GM21447 (cell line): Measurements from ENCODE around the gene STX8.

ENCODE experiments used
- ATAC-seq: cut with Tn5 transposase; IDR thresholded peaks from one replicate; pipeline ENCODE4 v1.9.1; 2021; ENCODE audit not compliant: unreplicated experiment

Gene STX8

GRCh38 chr17:9308069-9308468 lies 267.6 kb downstream of the STX8 start:
- ATAC-seq: no peak

DNA sequence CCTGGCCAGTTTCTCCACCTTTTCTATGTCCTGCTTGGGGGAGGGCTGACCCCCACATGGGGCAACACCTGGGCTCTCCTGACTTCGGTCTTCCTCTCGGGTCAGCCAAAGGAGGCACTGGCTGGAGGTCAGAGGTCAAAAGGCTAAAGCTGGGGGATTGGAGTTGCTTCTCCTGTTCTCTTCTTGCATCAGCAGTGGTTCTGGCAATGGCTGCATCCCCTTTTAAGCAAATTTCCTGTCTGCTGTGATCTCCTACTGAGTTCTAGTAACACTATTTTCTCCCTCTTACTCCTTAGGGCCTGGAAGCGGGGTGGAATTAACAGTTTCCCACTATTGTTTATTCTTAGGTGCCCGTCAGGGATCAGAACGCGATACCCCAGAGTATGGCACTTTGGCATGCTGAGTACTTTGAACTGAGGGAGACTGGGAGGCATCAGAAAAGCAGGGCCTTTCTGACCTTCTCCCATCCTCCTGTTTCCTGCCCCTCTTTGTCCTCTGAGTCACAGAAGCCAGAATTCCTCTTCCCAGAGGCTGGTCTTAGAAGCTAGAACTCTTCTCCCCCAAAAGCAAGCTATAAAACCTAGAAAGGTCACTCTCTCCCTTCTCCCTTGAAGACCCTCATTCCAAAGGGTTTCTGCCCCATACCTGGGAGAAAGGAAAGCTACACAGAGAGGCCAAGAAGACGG lies 268.2 kb downstream of the STX8 start:
- no peak for ATAC-seq

DNA sequence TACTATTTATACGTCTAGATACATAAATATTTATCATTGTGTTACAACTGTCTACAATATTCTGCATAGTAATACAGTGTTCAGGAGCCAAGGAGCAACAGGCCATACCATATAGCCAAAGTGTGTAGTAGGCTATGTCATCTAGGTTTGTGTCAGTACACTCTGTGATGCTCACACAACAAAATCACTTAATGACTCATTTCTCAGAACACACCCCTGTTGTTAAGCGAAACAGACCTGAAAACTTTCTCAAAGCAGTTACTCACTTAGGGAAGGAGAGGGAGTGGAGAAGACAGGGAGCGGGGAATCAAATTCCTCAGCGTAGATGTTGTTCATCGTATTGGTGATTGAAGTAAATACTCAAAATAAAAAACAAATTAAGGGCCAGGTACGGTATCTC lies 269.5 kb downstream of the STX8 start:
- ATAC-seq: no peak

DNA sequence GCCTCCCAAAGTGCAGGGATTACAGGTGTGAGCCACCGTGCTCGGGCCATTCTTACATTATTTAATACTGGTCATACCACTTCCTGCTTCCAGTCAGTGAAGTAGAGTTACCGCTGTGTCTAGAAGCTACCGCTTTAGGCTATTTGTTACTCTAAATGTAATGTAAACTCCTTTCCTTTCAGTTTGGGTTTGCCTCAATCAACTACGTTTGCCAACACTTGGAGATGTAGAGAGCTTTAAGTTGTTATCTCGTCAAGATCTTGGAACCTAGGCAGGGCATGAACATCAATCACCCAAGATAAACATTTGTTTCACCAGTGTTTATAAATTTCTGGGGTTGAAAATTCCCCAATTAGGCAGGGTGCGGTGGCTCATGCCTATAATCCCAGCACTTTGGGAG lies 275.9 kb downstream of the STX8 start:
- no peak for ATAC-seq

GRCh38 chr17:9298776-9299295 lies 276.8 kb downstream of the STX8 start:
- ATAC-seq: no peak

DNA sequence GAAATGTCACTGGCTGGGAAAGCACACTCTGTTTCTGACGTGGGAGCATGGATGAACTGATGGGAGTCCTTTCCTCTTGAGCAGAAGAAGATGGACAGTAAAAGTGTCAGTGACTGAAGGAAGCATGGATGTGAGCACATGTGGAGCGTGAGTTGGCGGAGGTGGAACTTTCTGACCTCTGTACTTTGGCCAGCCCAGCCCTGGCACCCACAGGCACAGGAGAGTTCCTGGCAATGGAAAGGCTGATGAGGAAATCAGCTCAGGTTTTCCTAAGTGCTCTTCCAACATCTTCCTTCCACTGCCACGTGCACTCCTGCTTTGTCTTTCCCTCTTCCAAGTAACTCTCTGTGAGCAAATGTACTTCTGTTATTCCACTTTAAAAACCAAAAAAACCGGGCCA lies 277.5 kb downstream of the STX8 start:
- ATAC-seq: no peak

DNA sequence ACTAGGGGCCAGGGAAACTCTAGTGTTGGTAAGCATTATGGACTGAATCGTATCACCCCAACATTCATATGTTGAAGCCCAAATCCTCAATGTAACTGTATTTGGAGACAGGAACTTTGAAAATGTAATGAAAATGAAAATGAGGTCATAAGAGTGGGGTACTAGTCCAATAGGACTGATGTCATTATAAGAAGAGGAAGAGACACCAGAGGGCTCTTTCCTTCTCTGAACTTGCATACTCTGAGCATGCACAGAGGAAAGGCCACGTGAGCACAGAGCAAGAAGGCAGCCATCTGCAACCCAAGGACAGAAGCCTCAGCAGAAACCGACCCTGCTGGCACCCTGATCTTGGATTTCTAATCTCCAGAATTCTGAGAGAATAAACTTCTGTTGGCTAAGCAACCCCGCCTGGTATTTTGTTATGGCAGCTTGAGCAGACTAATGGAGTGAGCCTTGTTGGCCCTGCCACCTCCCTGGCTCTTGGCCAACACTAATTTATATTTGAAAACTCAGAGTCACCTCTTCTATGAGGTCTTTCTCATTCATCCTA lies 280.9 kb downstream of the STX8 start:
- ATAC-seq: no peak

- ATAC-seq: no peak
Measured at GRCh38 chr17:9292561-9292941, 283.1 kb downstream of the STX8 start.

- ATAC-seq: no peak
Measured at GRCh38 chr17:9291912-9292560, 283.6 kb downstream of the STX8 start.

GRCh38 chr17:9290226-9290613 lies 285.4 kb downstream of the STX8 start:
- ATAC-seq: no peak

DNA sequence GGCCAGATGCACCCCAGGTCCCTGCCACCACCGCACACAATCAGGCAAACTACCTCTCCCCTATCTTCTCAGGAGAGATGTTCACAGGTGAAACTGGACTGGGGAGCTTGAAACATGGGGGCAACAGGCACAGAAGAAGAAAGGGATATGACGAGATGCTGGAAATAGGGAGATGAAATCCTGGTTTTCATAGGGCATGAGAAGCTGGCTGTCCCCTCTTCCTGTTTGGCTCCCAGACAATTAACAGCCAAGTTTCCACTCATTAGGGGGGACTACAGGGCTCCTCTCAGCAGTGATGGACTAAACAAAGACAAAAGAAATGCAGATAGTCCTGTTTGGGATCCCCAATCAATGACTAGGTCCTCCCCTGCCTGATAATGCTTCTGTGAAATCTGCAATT lies 288.3 kb downstream of the STX8 start:
- no peak for ATAC-seq

- no peak for ATAC-seq
Measured at GRCh38 chr17:9286434-9286833, 289.2 kb downstream of the STX8 start.

- no peak for ATAC-seq
Measured at GRCh38 chr17:9285602-9286427, 289.8 kb downstream of the STX8 start.

GRCh38 chr17:9284884-9285283 lies 290.7 kb downstream of the STX8 start:
- ATAC-seq: no peak

- no peak for ATAC-seq
Measured at GRCh38 chr17:9283909-9284308, 291.7 kb downstream of the STX8 start.

DNA sequence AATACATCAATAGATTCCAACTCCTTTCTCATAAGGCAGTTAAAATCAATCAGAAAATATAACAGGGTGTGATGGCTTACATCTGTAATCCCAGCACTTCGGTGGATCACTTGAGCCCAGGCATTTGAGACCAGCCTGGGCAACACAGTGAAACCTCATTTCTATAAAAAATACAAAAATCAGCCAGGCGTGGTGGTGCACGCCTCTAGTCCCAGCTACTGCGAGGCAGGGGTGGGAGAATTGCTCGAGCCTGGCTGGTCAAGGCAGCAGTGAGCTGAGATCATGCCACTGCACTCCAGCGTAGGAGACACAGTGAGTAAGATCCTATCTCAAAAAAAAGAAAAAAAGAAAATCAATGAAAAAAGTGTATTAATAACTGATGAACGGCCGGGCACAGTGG lies 295.7 kb downstream of the STX8 start:
- ATAC-seq: no peak

GRCh38 chr17:9274973-9275372 lies 300.6 kb downstream of the STX8 start:
- no peak for ATAC-seq

DNA sequence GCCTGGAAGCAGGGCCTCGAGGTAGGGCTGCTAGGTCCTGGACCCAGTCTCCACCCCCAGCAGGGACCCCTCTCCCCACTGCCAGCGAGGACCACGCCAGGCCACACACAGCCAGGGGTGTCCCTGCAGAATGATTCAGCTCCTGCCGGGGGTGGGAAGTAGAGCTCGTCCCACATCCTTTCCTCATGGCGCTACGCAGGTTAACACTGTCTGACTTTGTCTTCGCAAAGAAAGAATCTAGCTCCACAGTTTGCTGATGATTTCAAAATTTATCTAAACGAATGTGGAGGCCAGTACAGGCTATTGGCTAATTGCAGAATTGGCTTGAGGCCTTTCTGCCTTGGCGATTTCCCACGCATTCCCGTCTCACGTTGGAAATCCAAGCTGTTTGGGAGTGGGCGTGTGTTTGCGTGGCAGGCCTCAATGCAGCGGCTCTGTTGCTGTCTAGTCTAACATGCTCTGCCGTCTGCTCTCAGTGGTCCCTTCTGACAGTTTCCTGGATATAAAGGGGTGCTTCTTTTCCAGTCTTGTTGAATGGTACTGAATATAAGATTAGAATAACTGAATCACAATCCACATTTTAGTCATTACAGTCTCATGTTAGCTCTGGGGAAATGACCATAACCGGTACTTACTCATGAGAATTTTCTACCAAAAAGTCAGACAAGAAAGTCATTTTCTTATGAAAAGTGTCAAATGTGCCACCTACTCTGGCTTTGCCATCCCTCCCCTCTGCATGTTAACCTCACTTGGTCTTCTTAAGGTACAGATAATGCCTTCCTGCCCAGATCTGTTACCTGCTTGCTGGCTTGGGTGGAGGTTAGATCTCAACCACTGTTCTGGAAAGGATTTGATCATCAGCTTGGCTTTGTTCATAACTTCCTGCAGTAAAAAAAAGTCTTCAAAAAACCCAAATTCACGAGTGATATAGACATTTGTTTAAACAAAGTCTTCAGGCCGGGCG lies 301.9 kb downstream of the STX8 start:
- no peak for ATAC-seq

DNA sequence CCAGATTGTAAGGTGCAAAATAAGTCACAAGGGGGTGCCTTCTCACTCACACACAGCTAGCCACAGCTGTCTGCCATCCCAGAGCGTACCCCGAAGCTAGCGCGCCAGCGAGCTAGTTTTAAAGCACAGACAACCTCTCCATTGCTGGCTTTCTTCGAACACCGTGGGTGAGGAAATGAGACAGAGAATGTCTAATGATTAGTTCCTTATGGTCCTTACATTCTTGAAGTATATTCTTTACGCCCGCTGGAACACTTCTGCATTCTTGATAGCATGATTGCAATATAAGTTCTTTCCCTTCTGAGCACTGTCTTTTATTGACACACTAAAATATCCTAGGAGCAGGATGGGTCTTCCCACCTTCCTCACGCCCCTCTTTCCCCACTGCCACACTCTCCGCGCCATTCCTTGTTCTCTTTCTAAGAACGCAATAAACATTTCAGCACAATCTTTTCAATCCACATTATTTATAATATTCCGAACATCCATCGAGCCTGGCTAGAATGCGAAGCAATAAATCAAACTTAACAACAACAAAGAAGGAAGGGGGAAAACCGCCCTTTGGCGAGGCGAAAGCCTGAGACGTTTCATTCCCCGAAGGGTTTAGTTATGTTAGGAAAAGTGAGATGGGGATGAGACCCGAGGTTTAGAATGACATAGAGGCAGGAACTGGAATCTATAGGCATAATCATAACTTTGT lies 303.0 kb downstream of the STX8 start:
- ATAC-seq: no peak

GRCh38 chr17:9271989-9272388 lies 303.6 kb downstream of the STX8 start:
- ATAC-seq: no peak
